Smooth muscle cell (in vitro differentiated cells): ENCODE results near the gene DNM3. TPM values are rescaled to one million over a fixed set of nuclear protein-coding genes. Genes with fewer than 3 reads are reported as not detected.

Experiments used
- DNase-seq: peaks from one replicate; lab custom pipeline; 2025; ENCODE audit not compliant: unreplicated experiment; lab: John Stamatoyannopoulos, UW
- H2AFZ ChIP-seq: fragments of 200-600 bp; sonication (generic); 2 replicates; pipeline ENCODE4 v1.6.0; 2016; ENCODE audit warnings: antibody characterized with exemption, low read depth, mild to moderate bottlenecking
- H3F3A ChIP-seq: fragments of 200-600 bp; sonication (generic); 2 replicates; pipeline ENCODE4 v1.6.0; 2017; ENCODE audit warnings: antibody characterized with exemption, low read depth
- H3K27ac ChIP-seq: fragments of 200-600 bp; sonication (generic); 2 replicates; pipeline ENCODE4 v1.5.1; 2016; ENCODE audit warnings: low read depth, mild to moderate bottlenecking
- H3K27me3 ChIP-seq: fragments of 200-600 bp; sonication (generic); 2 replicates; pipeline ENCODE4 v1.6.1; 2016; ENCODE audit warnings: low read depth, mild to moderate bottlenecking
- H3K36me3 ChIP-seq: fragments of 200-600 bp; sonication (generic); 2 replicates; pipeline ENCODE4 v1.5.1; 2016; ENCODE audit warnings: low read depth
- H3K4me1 ChIP-seq: fragments of 200-600 bp; sonication (generic); 2 replicates; pipeline ENCODE4 v1.5.1; 2016; ENCODE audit warnings: low read depth
- H3K4me2 ChIP-seq: fragments of 200-600 bp; sonication (generic); 2 replicates; pipeline ENCODE4 v1.6.0; 2016; ENCODE audit warnings: mild to moderate bottlenecking
- H3K4me3 ChIP-seq: fragments of 200-600 bp; sonication (generic); 2 replicates; pipeline ENCODE4 v1.5.1; 2016; ENCODE audit warnings: mild to moderate bottlenecking
- H3K79me2 ChIP-seq: fragments of 200-600 bp; sonication (generic); 2 replicates; pipeline ENCODE4 v1.6.0; 2016; ENCODE audit warnings: low read depth, mild to moderate bottlenecking
- H3K9ac ChIP-seq: fragments of 200-600 bp; sonication (generic); 2 replicates; pipeline ENCODE4 v1.6.0; 2016; ENCODE audit warnings: low read depth
- H3K9me3 ChIP-seq: fragments of 200-600 bp; sonication (generic); replicated peaks from 2 replicates; pipeline ENCODE4 v1.5.1; 2016; ENCODE audit warnings: low read depth
- H4K20me1 ChIP-seq: fragments of 200-600 bp; sonication (generic); 2 replicates; pipeline ENCODE4 v1.6.0; 2016; ENCODE audit warnings: low read depth
- WGBS: methylation state at CpG from one replicate; pipeline ENCODE4 v1.1.7; 2016; ENCODE audit warnings: low lambda C conversion rate; 5-methylcytosine and 5-hydroxymethylcytosine counted together
- polyA plus RNA-seq: library from polyadenylated mRNA; unstranded; fragments of >200 nt; fragmentation: Nextera tagmentation; extraction: Ambion mirVana; gene quantifications from 2 replicates; pipeline ENCODE4 v1.2.1, GENCODE V29; 2016
- total RNA-seq: library from RNA; depleted of rRNA; stranded (reverse); fragments of >200 nt; gene quantifications from 2 replicates; pipeline ENCODE4 v1.2.3, GENCODE V29; 2014
- TF ChIP-seq, protein P1 (sequence below): fragments of 200-600 bp; sonication (generic); IDR thresholded peaks from 2 replicates; pipeline ENCODE4 v1.5.1; 2017; ENCODE audit warnings: borderline replicate concordance, mild to moderate bottlenecking, antibody characterized with exemption; ENCODE audit not compliant: insufficient read depth, poor library complexity, severe bottlenecking

DNM3 gene
- total and polyA plus RNA-seq, 2 experiments from 2014 or later, result 1.7 to 3.0 TPM

DNA sequence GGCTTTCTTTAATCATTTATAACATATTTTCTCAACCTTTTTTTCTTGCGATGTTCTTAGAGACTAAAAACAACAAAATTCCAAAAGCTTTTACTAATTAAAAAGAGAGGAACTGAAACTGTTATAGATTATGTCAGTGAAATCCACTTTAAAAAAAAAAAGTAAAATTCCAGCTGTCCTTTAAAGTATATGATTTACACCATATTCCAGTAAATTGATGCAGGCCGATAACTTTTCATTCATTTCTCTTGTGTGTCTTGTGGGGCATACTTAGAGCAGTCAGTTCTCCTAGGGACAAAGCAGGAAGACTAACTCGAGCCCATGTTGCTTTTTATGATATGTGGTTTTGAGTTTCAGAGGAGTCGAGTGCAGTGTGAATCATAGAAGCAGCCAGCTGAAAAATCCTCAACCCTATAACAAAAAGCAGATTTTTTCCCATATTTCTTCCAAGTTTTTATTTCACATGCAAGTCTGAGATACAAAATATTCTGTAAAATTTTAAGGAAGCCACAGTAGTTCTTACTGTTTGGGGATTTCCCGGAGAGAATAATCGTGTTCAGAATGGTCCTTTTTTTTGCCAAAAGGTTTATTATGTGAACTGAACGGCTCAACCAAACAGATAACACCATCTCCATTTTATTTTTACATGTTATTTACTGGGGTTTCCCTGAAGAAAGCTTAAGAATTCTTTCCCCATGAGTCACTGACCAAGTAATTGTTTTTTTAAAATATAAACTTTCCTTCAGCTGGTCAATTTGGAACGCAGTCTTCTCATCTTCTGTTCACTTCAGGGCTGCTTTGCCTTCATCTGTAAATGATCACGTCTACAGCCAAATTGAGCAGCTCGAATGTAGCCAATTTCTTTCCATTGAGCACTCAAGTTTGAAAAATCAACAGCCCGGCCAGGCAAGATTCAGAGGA lies 502.2 kb downstream of the DNM3 start:
- Histone ChIP-seq H3K27ac (peak overlapping the region; percentile 99), H3K36me3 (peaks cover 5% of the 10 kb centered on the region), H3K9me3 (no peaks in the 10 kb centered on the region), H3K27me3 (no peaks in the 10 kb centered on the region), H3K9ac (peak overlapping the region; percentile 89), H3K79me2 (peaks cover 7% of the 10 kb centered on the region), H4K20me1 (no peaks in the 10 kb centered on the region), H3F3A (peaks cover 30% of the 10 kb centered on the region), H3K4me2 (peak overlapping the region; percentile 83), H3K4me1 (peaks cover 26% of the 10 kb centered on the region), H3K4me3 (peak overlapping the region; percentile 34), H2AFZ (peak overlapping the region; percentile 67)
- DNase-seq, result no peak
- TF ChIP-seq, protein P1, sequence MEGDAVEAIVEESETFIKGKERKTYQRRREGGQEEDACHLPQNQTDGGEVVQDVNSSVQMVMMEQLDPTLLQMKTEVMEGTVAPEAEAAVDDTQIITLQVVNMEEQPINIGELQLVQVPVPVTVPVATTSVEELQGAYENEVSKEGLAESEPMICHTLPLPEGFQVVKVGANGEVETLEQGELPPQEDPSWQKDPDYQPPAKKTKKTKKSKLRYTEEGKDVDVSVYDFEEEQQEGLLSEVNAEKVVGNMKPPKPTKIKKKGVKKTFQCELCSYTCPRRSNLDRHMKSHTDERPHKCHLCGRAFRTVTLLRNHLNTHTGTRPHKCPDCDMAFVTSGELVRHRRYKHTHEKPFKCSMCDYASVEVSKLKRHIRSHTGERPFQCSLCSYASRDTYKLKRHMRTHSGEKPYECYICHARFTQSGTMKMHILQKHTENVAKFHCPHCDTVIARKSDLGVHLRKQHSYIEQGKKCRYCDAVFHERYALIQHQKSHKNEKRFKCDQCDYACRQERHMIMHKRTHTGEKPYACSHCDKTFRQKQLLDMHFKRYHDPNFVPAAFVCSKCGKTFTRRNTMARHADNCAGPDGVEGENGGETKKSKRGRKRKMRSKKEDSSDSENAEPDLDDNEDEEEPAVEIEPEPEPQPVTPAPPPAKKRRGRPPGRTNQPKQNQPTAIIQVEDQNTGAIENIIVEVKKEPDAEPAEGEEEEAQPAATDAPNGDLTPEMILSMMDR, result no peak
- WGBS, result 18% methylated on average over 11 of the region's 11 CpGs

DNA sequence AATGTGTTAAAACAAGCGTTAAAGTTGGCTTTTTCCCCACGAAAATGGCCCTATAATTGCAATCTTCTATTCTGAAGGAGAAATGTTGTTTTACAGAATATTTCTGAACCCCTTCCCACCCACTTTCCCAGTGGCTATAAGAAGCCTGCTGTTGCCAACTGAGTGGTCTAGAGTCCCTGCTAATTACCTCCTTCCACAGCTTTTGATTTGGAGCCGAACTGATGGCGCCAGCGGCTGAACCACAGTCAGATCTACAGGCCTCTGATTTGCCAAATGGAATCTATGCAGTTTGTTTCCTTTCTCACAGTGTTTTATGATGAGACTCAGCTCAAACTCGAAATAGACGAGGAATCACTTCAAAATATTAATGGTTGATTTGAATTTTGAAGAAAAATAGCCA lies 503.1 kb downstream of the DNM3 start:
- peak overlapping the region; percentile 83 for H3K4me2 ChIP-seq
- TF ChIP-seq, protein P1, result no peak
- peak overlapping the region; percentile 89 for H3K9ac ChIP-seq
- WGBS, result 72% methylated on average over 7 of the region's 7 CpGs
- no peaks in the 10 kb centered on the region for H4K20me1 ChIP-seq
- H3K9me3 ChIP-seq, result no peaks in the 10 kb centered on the region
- peaks cover 7% of the 10 kb centered on the region for H3K79me2 ChIP-seq
- no peak for DNase-seq
- H3K36me3 ChIP-seq, result peaks cover 5% of the 10 kb centered on the region
- H2AFZ ChIP-seq, result peak overlapping the region; percentile 67
- peak overlapping the region; percentile 99 for H3K27ac ChIP-seq
- H3K4me3 ChIP-seq, result no peak overlapping the region
- peaks cover 26% of the 10 kb centered on the region for H3K4me1 ChIP-seq
- peaks cover 30% of the 10 kb centered on the region for H3F3A ChIP-seq
- H3K27me3 ChIP-seq, result no peaks in the 10 kb centered on the region

DNA sequence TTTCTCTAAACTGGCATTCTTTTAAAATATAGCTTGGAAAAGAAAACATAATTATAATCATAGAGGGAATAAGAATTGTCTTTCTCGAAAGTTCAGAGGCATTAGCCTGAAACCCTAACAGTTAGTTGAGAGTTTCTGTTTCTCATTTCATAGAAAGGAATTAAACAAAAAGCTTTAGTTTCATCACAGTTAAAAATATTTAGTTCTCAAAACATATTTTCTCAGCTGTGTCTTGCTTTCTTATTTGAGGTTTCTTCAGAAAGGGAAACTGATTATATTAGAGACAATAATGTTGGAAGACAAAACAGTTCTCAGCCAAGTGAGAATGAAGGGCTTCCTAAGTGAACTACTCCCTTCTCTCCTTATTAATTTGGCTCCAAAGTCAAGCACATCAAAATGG lies 503.8 kb downstream of the DNM3 start:
- Histone ChIP-seq H3K4me1 (peaks cover 26% of the 10 kb centered on the region), H3K9ac (peak overlapping the region; percentile 89), H3K27ac (peak overlapping the region; percentile 99), H4K20me1 (no peaks in the 10 kb centered on the region), H2AFZ (peak overlapping the region; percentile 12), H3K4me3 (no peak overlapping the region), H3K36me3 (peaks cover 5% of the 10 kb centered on the region), H3K27me3 (no peaks in the 10 kb centered on the region), H3K4me2 (peak overlapping the region; percentile 83), H3K79me2 (peaks cover 7% of the 10 kb centered on the region), H3F3A (peaks cover 36% of the 10 kb centered on the region), H3K9me3 (no peaks in the 10 kb centered on the region)
- TF ChIP-seq, protein P1, result no peak
- no peak for DNase-seq
- WGBS, result 95% methylated on average over 1 of the region's 1 CpG
